CD4-positive, alpha-beta T cell treated with Interleukin-12 subunit alpha and Interleukin-12 subunit beta, for 1 hour (primary cell): ENCODE measurements around the gene RGSL1.
"Not testable (repeated sequence)": the region's sequence is repeated elsewhere in the genome, so short reads cannot be mapped to it uniquely, and the experiment has no call there.

ENCODE experiments used
- DNase-seq: peaks from one replicate; pipeline ENCODE4 v3.0.0-alpha.2; 2020

The RGSL1 gene

DNA sequence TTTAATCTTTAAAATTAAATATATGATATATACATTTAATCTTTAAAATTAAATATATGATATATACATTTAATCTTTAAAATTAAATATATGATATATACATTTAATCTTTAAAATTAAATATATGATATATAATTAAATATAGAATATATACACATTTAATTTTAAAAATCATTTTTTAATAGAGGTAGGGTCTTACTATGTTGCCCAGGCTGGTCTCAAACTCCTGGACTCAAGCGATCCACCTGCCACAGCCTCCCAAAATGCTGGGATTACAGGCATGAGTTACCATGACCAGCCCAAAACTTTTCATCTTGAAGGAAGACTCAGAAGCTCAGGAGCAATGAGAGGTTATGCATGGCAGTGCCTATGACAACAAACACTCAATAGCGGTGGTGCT, 2.8 kb upstream of the RGSL1 start:
- DNase-seq: not testable (repeated sequence)

DNA sequence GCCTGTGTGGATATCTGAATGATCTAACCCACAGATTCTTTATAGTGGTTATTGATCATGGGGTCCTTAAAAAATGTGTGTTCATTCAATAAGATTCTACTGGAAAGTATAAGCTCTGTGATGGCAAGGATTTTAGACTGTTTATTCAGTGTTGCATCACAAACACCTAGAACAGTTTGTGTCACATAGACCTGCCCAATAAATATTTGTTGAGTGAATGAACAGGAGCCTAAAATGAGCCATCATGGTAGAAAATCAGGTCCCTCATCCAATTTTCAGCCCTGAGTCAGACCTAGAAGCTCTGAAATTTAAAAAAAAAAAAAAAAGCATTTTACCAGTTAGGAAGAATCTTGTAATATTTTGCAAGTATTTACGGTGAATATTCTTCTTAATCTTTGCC, 2.3 kb upstream of the RGSL1 start:
- DNase-seq: no peak

DNA sequence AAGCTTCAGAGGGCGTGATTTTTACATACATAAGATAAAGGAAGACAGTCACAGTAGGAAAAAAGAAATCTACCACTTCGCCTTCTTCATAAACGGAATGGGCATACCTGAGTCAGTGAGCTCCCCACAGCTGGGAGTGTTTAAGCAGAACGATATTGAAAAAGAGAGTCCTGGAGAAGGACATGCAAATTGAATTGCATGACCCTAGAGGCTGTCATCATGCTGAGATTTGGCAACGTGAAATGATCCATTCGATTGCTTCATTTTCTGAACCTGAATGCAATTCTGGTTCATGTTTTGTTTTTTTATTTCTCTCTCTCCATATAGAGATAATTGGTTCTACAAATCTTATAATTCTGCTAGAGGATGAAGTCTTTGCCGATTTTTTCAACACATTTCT, 3.7 kb downstream of the RGSL1 start:
- DNase-seq: no peak

DNA sequence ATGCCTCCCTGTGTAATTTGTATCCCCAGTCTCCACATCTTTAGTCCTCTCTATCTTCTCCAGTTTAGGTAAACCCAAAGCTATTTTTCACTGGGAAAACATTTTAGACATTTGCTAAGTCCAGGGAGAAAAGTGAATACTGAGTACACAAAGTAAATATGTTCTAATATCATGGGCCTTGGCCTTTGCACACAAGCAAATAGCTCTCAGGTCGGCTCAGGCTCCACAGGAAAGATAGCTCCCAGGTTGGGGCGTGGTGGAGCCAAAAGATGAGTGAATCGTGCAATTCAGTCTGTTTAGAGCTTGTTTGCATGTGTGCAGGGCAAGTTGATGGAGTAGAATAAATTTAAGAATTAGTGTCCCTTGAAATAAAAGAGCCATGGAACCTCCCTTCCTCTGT, 7.9 kb downstream of the RGSL1 start:
- no peak for DNase-seq

DNA sequence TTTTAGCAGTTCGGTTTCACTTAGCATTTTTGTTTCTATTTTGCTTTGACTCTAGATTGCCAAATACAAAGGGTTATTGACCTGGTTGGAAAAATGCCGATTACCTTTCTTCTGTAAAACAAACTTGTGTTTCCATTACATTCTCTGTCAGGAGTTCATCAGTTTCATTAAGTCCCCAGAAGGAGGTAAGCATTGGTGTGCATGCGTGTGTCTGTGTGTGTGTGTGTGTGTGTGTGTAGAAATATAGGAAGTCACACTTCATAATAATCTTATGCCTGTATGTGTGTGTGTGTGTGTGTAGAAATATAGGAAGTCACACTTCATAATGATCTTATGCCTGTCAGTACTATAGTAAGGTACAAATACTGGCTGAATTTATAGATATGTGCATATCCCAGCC, 10.0 kb downstream of the RGSL1 start:
- no peak for DNase-seq

DNA sequence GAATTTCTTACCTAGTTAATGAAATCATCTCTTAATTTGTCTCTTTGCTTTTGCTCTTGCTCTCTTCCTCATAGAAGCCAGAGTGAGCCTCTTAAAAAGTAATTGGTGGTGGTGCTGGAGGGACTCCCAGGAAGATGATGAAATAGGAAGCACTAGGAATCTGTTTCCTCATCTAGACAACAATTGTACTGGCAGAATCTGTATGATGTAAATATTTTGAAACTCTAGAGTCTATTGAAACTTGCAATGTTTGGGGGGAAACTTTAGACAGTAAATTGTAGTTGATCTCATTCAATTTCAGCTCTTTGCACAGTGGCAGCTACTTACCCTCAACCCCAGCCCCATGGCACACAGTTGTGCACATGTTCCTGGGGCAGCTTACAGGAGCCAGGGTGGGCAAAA, 10.6 kb downstream of the RGSL1 start:
- DNase-seq: no peak

DNA sequence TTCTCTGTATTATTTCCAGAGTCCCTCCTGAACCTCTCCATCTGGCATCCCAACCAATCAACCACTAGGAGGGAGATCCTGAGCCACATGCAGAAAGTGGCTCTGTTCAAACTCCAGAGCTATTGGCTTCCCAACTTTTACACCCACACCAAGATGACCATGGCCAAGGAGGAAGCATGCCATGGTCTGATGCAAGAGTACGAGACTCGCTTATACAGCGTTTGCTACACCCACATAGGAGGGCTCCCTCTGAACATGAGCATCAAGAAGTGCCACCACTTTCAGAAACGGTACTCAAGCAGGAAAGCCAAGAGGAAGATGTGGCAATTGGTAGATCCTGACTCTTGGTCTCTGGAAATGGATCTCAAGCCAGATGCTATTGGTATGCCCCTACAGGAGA, 23.6 kb downstream of the RGSL1 start:
- no peak for DNase-seq

DNA sequence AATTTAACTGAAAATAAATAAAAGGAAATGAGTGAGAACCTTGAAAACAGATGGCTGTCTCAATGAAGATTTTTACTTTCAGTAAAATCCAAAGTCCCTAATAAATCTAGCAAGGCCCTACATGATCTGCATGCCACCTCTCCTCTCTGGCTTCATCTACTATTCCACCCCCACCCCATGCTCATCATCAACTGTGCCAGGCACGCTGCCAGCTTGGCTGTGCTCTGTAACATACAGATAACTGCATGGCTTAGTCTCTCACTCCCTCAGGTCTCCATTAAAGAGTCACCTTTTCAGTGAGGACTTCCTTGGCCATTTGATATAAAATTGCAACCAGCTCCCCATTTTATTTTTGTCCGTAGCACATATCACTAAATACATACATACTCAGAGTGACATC, 26.7 kb downstream of the RGSL1 start:
- no peak for DNase-seq

DNA sequence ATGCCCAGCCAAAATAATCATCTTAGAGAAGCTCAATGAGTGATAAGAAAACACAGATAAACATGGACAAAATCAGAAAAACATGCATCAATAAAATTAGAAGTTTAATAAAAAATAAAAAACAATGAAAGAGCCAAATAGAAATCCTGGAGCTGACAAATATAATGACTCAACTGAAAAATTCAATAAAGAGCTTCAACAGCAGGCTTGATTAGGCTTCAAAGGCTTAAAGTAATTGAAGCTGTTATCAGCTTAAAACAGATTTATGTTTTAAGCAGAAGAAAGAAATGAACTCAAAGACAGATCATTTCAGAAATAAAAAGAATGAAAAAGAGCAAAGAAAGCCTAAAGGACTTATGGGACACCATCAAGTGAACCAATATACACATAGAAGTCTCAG, 28.3 kb downstream of the RGSL1 start:
- DNase-seq: no peak

DNA sequence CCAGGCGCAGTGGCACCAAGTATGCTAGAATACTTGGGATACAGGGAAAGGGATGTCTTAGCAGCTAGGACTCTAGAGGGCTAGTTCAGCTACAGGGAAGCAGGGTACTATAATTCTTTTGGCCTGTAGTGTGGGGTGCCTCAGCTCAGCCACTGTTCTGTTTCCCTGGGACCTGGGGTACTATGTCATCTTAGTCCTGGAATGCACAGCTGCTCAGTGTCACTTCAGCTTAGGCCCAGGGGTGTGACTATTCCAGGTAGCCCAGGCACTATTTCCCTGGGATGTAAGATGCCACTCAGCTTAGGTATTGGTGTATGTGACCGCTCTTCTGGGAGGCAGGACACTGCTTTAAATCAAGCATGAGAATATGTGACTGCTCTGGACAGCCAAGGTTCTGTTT, 34.1 kb downstream of the RGSL1 start:
- no peak for DNase-seq

DNA sequence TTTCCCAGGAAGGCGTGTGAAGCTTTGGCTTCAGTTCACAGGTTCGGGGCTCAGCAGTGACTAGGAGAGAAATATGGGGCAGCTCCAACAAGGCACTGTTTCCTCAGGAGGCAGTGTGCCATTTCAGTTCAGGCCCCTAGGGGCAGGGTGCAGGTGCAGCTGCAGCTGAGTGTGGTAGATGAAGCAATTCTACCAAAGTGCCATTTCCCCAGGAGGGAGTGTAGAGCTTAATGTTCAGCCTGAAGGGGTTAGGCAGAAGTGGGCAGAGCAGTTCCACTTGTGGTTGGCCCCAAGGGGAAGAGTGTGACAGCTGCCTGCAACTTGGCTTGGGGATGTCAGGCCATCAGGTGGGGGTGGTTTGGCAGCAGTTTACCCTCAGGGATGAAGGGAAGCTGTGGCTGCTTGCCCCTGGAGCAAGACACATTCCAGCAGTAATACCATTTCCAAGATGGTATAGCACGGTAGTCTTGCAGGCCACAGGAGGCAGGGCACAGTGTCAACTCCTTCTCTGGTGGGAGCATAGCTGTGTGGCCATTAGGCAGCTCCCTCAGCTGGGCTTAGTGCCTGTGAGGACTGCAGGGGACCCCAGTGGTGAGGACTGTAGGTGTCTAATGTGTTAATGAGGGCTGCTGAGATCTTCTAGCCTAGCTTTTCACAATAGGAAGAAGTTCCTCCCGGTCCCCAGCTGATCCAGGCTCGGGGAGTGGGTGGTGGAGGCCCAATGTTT, 34.7 kb downstream of the RGSL1 start:
- DNase-seq: peak; percentile 11

DNA sequence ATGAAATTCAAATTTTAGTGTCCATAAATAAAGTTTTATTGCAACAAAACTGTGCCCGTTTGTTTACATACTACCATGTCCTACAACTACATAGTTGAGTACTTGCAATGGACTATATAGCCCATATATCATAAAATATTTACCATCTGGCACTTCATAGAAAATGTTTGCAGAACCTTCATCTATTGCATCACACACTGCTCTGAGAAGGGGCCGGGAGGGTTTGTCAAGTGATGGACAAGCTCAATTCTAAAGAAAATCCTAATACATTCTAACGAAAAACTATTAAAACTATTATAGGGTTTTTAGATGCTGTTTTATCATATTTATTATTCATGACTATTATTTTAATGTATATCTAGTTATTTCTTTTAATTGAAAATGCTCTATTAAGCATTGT, 35.9 kb downstream of the RGSL1 start:
- no peak for DNase-seq

DNA sequence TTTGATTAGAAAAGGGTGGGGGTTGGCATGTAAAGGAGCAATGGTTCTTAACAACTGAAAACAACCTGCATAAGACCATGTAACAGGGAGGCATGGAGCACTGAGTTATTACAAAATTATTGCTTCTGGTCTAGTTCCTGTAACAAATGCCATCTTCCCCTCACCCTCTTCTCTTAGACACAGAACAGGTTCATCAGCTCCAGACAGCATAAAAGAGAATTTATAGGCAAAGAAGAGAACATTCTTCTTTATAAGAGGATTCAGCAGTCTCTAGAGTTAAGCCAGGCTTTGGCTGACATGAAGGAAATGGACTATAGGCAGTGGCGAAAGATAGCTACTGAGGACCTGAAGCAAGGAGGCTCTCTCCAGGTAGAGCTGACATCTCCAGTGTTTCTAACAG, 38.9 kb downstream of the RGSL1 start:
- DNase-seq: no peak

DNA sequence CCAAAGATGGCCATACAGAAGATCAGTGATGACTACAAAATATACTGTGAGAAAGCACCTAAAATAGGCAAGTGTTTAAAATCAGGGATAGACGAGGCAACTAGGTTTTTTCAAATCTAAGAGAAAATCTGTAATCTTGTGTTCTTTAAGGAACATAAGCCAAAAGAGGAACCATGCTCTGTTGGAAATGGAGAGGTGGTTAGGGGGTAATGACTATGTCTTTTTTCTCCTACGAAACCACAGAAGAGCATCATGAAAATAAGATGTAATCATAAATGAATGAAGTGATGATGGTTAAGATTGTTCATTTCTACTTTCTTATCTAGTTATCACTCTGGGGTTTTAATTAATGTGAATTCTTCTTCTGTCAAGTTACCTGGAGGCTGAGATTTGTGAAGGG, 43.1 kb downstream of the RGSL1 start:
- DNase-seq: no peak

DNA sequence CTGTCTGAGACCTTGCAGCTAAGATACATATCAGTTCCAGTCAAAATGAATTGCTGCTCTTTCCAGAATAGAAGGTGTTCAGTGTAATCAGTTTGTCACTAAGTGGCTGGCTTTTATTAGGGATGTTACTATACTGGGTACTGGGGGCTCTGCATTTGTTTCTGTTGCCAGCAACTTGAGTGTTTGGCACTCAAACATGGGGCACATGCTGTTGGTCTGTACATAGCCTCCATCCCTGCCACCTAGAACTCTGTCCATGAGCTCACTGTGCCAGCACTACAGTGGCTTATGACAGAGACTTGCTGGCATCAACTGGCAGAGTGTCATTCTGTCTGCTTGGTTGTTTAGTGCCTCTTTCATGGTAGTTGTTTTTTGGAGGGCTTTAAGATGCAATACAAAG, 45.1 kb downstream of the RGSL1 start:
- no peak for DNase-seq

DNA sequence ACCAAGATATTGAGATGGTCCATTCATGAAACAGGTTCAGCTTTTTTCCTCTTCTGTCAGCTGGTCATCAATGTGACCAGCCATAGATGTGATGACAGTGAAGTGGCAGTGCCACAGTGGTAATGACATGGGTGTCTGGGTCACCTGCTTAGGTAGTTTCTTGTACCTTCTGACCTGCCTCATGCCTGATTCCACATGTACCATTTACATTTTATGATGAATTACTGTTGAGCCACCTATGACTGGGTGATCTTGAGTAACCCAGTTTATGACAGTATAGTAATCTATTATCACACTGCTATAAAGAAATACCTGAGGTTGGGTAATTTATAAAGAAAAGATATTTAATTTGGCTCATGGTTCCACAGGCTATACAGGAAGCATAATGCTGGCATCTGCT, 45.7 kb downstream of the RGSL1 start:
- no peak for DNase-seq

DNA sequence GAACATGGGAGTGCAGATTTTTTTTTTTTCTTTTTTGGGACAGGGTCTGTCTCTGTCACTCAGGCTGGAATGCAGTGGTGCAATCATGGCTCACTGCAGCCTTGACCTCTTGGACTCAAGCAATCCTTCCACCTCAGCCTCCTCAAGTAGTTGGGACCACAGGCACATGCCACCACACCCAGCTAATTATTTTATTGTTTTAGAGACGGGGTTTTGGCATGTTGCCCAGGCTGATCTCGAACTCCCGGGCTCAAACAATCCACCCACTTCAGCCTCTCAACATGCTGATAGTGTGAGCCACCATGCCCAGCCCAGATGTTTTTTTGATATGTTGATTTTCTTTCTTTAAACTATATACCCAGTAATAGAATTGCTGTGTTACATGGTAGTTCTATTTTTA, 57.7 kb downstream of the RGSL1 start:
- no peak for DNase-seq

DNA sequence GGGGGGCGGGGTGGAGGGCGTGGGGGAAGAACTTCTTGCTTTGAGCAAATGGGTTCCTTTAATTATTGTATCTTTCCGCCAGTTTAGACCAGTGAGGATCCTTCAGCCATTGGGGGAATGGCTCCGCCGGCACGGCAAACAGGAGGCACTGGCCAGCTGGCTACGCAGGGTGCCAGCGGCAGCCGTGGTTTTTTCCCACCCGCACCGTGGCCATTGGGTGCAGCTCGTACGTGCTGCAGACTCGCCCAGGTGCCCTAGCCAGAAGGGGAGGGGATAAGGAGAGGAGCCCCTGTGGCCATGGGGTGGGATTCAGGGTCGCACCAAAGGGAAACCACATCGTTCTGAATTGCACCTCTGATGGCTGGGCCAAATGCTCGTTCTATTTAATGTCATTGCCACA, 65.6 kb downstream of the RGSL1 start:
- no peak for DNase-seq

DNA sequence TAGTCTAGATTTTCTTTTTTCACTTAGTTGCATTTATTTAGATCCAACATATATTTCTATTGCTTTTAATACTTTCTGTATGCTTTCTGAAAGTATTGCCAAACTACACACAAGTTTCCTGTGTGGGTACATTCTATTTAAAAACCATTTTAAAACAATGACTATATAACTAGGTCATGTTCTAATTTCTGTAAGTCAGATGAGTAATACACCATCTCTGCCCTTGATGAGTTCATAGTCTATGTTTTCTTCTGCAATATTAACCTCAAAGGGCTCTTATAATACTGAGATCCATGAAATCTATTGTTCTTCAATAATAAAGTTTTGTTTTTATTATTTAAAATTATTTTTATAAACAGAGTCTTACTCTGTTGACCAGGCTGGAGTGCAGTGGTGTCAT, 70.8 kb downstream of the RGSL1 start:
- no peak for DNase-seq

DNA sequence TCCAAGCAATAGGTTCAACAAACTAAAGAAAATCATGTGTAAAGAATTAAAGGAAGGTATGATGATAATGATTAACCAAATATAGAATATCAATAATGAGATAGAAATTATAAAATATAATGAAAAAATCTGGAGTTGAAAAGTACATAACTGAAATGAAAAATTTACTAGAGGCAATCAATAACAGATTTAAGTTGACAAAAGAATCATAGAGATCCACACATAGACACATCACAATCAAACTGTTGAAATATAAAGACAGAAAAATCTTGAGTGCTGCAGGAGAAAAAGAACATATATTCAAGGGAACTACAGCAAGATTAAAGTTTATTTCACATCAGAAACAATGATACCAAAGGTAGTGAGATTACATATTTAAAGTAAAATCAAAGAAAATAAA, 75.4 kb downstream of the RGSL1 start:
- no peak for DNase-seq

DNA sequence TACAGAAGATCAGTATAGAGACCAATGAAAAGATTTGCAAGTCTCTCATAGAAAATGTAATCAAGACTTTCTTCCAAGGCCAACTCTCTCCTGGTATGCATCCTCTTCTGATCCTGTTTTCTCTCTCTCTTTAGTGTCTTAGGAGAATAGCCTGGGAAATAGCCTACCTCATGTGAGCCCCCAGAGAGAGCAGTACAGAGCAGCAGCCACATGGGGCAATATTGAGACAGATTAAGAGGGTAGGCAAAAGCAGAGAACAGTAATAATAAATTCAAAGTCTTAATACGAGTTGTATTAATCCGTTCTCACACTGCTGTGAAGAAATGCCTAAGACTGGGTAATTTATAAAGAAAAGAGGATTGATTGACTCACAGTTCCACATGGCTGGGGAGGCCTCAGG, 77.7 kb downstream of the RGSL1 start:
- no peak for DNase-seq

DNA sequence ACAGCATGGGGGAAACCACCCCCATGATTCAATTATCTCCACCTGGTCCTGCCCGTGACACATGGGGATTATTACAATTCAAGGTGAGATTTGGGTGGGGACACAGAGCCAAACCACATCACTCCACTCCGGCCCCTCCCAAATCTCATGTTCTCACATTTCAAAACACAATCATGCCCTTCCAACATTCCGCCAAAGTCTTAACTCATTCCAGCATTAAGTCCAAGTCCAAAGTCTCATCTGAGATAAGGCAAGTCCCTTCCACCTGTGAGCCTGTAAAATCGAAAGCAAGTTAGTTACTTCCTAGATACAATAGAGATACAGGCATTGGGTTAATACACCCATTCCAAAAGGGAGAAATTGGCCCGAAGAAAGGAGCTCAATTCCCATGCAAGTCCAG, 78.3 kb downstream of the RGSL1 start:
- not testable (repeated sequence) for DNase-seq

DNA sequence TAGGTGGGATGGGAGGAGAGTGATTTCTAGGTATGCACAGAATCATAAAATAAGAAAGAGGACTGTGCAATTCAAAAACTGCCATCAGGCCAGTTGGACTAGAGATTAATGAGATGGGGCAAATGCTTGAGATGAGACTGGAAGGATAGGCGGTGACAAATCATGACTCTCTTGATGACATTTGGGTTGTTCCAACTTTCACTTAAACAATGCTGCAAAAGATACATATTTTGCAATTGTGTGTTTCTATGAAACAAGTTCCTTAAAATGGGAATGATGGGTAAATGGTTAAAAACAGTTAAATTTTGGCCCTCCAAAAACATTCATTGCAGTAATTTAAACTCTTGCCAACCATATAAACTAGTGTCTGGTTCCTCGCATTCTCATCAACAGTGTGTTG, 84.0 kb downstream of the RGSL1 start:
- DNase-seq: no peak

DNA sequence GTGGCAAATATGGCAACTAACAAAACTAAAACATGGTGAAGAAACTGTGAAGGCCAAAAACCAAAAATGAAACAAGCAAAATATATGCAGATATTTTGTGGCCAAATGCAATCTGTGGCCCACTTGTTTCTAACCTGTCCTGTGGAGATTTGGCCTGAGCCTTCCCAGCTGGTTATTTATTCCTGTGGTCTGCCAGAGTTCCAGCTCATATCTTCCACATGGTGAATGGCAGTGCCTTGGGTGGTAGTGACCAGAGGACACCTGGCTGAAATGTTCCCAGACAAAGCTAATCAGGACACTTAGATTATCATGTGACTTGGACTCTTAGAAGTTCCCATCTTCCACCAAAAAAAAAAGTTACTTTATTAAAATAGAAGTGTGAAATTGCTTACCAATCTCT, 99.4 kb downstream of the RGSL1 start:
- no peak for DNase-seq

DNA sequence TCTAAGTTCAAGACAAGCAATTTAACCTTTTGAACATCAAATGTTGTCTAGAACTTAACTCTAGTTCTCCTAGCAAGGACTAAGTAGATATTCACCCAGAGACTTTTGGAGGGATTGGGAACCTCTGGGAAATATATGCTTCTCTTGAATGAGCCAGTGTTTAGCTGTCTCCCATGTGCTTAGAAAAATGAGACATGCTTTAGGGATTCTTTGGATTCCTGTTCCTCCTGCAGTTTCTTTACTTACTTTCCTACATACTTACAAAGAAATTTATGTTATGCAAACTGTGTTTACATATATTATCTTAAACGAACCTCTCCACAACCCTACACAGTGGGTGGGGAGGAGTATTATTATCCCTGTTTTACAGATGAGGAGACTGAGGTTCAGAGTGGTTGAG, 99.9 kb downstream of the RGSL1 start:
- DNase-seq: no peak

DNA sequence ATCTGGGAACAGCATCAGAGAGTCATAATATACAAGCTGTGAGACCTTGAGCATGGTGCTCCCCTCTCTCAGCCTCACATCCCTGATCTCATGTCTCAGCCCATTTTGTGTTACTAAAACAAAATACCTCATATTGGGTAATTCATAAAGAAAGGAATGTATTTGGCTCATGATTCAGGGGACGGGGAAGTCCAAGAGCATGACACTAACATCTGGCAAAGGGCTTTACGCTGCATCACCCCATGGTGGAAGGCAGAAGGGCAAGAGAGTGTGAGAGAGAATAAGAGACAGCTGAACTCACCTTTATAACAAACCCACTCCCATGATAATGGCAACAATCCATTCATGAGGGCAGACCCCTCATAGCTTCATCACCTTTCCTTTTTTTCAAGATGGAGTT, 102.6 kb downstream of the RGSL1 start:
- DNase-seq: no peak
